Gastrocnemius medialis (tissue), 4 donors: ENCODE measurements around the gene IL17RA. TPM values are rescaled to one million over a fixed set of nuclear protein-coding genes. Genes with fewer than 3 reads are reported as not detected.
A peak's percentile ranks its signal among the peaks of the same experiment; 100 is the strongest.

Experiments
- ATAC-seq, 2 donors: fragments of 150-250 bp; one replicate each; pipeline ENCODE4 v1.9.1; 2016
- DNase-seq, 2 donors: peaks; one replicate each; pipeline ENCODE4 v3.0.0-alpha.2; 2019
- H3K27ac ChIP-seq, 4 donors: fragments of 200-600 bp; sonication (generic); 1 replicate in 1 of 4; 2 replicates in 3 of 4; pipeline ENCODE4 v1.5.1; 2016 to 2018; ENCODE audit warnings: mild to moderate bottlenecking in 2 of 4, moderate library complexity in 1 of 4
- H3K27me3 ChIP-seq, 3 donors: fragments of 200-600 bp; sonication (generic) in 2 of 3; 1 replicate in 1 of 3; 2 replicates in 2 of 3; pipeline versions ENCODE4 v1.5.1 to v1.6.0; 2016 to 2019; ENCODE audit warnings: mild to moderate bottlenecking in 1 of 3, moderate library complexity in 1 of 3
- H3K36me3 ChIP-seq, 2 donors: fragments of 200-600 bp; sonication (generic) in 1 of 2; one replicate each; pipeline ENCODE4 v1.5.1; 2017 to 2018
- H3K4me1 ChIP-seq, 2 donors: fragments of 200-600 bp; sonication (generic) in 1 of 2; one replicate each; pipeline ENCODE4 v1.5.1; 2016 to 2017; ENCODE audit warnings: mild to moderate bottlenecking in 2 of 2
- H3K4me3 ChIP-seq, 4 donors: fragments of 200-600 bp; sonication (generic) in 3 of 4; 1 replicate in 1 of 4; 2 replicates in 3 of 4; pipeline ENCODE4 v1.5.1; 2016 to 2019; ENCODE audit warnings: mild to moderate bottlenecking in 2 of 4
- H3K9me3 ChIP-seq, 3 donors: fragments of 200-600 bp; sonication (generic) in 2 of 3; 1 replicate in 1 of 3; 2 replicates in 2 of 3; pipeline ENCODE4 v1.5.1; 2016 to 2019
- POLR2A ChIP-seq, 2 donors: fragments of 450-650 bp; IDR thresholded peaks; one replicate each; pipeline ENCODE4 v1.6.1; 2017; ENCODE audit warnings: antibody characterized with exemption in 2 of 2, mild to moderate bottlenecking in 2 of 2, moderate library complexity in 2 of 2
- in situ Hi-C, 4 donors: fragments of 200-750 bp; cut with MboI; loops; one replicate each; pipeline versions ENCODE4 v1.15.0 to v1.8.0; 2017; ENCODE audit warnings: low sequenced_read_pairs in 4 of 4
- intact Hi-C: fragments of 100-400 bp; cut with DNase I; formaldehyde crosslinking; loops from one replicate; pipeline ENCODE4 v1.15.1; 2023; ENCODE audit warnings: low total_unique reads
- total RNA-seq, 4 donors: library from RNA; depleted of rRNA; stranded (reverse); fragments of >200 nt; gene quantifications; one replicate each; pipeline versions ENCODE4 v1.1.0 to v1.2.3, GENCODE V29; 2016
- TF ChIP-seq, protein P1 (sequence below), 5 experiments: fragments of 450-650 bp in 3 of 5; fragments of 200-600 bp in 2 of 5; sonication (generic) in 2 of 5; IDR thresholded peaks in 4 of 5; conservative IDR thresholded peaks in 1 of 5; 1 replicate in 4 of 5; 2 replicates in 1 of 5; pipeline ENCODE4 v1.5.1; 2016 to 2019; ENCODE audit warnings: antibody characterized with exemption in 5 of 5, mild to moderate bottlenecking in 3 of 5, moderate library complexity in 3 of 5

The IL17RA gene
- total RNA-seq, 4 donors from 2014 or later: 1.4 to 3.9 (median 3.6) TPM

DNA sequence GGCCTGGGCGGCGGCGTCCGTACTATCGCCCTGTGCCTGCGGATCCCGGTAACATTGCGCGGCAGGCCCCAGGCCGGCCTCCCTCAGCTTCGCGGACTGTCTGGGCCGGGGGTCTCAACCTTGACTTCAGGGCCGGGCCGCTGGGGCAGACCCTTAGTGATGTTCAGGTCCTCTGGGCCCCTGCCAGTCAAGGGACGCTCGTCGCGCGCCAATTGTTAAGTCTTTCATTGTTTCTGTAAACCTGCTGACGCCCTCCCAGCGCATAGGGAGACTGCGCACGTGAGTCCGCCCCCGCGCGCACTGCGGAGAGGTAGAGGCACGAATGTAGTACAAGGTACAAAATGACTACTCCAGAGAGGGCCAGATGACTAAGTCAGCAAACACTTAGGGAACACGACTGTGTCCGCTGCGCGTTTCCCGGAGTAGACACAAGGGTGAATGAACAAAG, 74.7 kb downstream of the IL17RA start:
- Histone ChIP-seq H3K36me3 (no peaks in the 10 kb centered on the region), H3K27ac (peak overlapping the region; percentile 91 to 94 (median 91)), H3K27me3 (no peaks in the 10 kb centered on the region), H3K9me3 (no peaks in the 10 kb centered on the region), H3K4me3 (peak overlapping the region; percentile 70 to 90 (median 80)), H3K4me1 (peaks cover 31 to 36% of the 10 kb centered on the region in 2 donors)
- in situ Hi-C loops: loop anchor here in 3 of 4 donors (10.0 to 25.0 kb wide), 3 partner anchors 85 to 478 kb away; partner anchors contain the start of genes ATP6V1E1 (in 1 of the 3) and BCL2L13 (in 1 of the 3)
- TF ChIP-seq POLR2A (IDR thresholded peaks at IDR 0.05): no peak
- TF ChIP-seq, protein P1, sequence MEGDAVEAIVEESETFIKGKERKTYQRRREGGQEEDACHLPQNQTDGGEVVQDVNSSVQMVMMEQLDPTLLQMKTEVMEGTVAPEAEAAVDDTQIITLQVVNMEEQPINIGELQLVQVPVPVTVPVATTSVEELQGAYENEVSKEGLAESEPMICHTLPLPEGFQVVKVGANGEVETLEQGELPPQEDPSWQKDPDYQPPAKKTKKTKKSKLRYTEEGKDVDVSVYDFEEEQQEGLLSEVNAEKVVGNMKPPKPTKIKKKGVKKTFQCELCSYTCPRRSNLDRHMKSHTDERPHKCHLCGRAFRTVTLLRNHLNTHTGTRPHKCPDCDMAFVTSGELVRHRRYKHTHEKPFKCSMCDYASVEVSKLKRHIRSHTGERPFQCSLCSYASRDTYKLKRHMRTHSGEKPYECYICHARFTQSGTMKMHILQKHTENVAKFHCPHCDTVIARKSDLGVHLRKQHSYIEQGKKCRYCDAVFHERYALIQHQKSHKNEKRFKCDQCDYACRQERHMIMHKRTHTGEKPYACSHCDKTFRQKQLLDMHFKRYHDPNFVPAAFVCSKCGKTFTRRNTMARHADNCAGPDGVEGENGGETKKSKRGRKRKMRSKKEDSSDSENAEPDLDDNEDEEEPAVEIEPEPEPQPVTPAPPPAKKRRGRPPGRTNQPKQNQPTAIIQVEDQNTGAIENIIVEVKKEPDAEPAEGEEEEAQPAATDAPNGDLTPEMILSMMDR (IDR thresholded peaks at IDR 0.05 in 4 of 5, conservative IDR thresholded peaks at IDR 0.05 in 1 of 5): no peak
- intact Hi-C loops: loop anchor here (5.0 kb wide), 2 partner anchors 37 to 208 kb away; partner anchors contain the start of genes CECR2 and TMEM121B
- ATAC-seq (peak; percentile 38 to 47), DNase-seq (peak in 1 of 2 donors; percentile 44)

GRCh38 chr22:17161991-17162390, 77.2 kb downstream of the IL17RA start:
- Histone ChIP-seq H3K4me1 (peaks cover 19 to 23% of the 10 kb centered on the region in 2 donors), H3K9me3 (no peaks in the 10 kb centered on the region), H3K36me3 (no peaks in the 10 kb centered on the region), H3K27ac (no peak overlapping the region), H3K27me3 (no peaks in the 10 kb centered on the region), H3K4me3 (no peak overlapping the region)
- intact Hi-C loops (no loop called here), in situ Hi-C loops (loop anchor here in 2 of 4 donors (10.0 to 25.0 kb wide), 3 partner anchors 87 to 475 kb away; partner anchors contain the start of genes ATP6V1E1 (in 1 of the 2) and BCL2L13 (in 1 of the 2))
- DNase-seq (no peak), ATAC-seq (no peak)
- TF ChIP-seq POLR2A (IDR thresholded peaks at IDR 0.05): no peak
- TF ChIP-seq, protein P1 (IDR thresholded peaks at IDR 0.05 in 4 of 5, conservative IDR thresholded peaks at IDR 0.05 in 1 of 5): no peak

GRCh38 chr22:17162731-17163130, 77.9 kb downstream of the IL17RA start:
- Histone ChIP-seq H3K27ac (no peak overlapping the region), H3K36me3 (no peaks in the 10 kb centered on the region), H3K4me1 (peaks cover 15 to 24% of the 10 kb centered on the region in 2 donors), H3K4me3 (no peak overlapping the region), H3K27me3 (no peaks in the 10 kb centered on the region), H3K9me3 (no peaks in the 10 kb centered on the region)
- no peak for TF ChIP-seq POLR2A (IDR thresholded peaks at IDR 0.05)
- TF ChIP-seq, protein P1 (IDR thresholded peaks at IDR 0.05 in 4 of 5, conservative IDR thresholded peaks at IDR 0.05 in 1 of 5): no peak
- intact Hi-C loops (no loop called here), in situ Hi-C loops (loop anchor here in 2 of 4 donors (10.0 to 25.0 kb wide), 3 partner anchors 88 to 475 kb away; partner anchors contain the start of genes ATP6V1E1 (in 1 of the 2) and BCL2L13 (in 1 of the 2))
- DNase-seq (no peak), ATAC-seq (no peak)

GRCh38 chr22:17164392-17165024, 79.7 kb downstream of the IL17RA start:
- H3K36me3 ChIP-seq: no peaks in the 10 kb centered on the region

More at GRCh38 chr22:17164392-17165024, 79.7 kb downstream of the IL17RA start:
- Histone ChIP-seq H3K9me3 (no peaks in the 10 kb centered on the region), H3K4me1 (peaks cover 11 to 19% of the 10 kb centered on the region in 2 donors), H3K27ac (no peak overlapping the region), H3K4me3 (no peak overlapping the region), H3K27me3 (no peaks in the 10 kb centered on the region)
- ATAC-seq: no peak
- in situ Hi-C loops (loop anchor here in 2 of 4 donors (10.0 to 25.0 kb wide), 3 partner anchors 90 to 473 kb away; partner anchors contain the start of genes ATP6V1E1 (in 1 of the 2) and BCL2L13 (in 1 of the 2)), intact Hi-C loops (no loop called here)
- no peak for DNase-seq
- no peak for TF ChIP-seq POLR2A (IDR thresholded peaks at IDR 0.05)
- TF ChIP-seq, protein P1 (IDR thresholded peaks at IDR 0.05 in 4 of 5, conservative IDR thresholded peaks at IDR 0.05 in 1 of 5): no peak

Other genes starting within 250 kb of the IL17RA start
- not detected for gene GAB4, start 76.8 kb upstream of the IL17RA start, total RNA-seq
- under 1 TPM; 0.17 to 0.29 (median 0.24) TPM for gene TMEM121B, start 36.4 kb downstream of the IL17RA start, total RNA-seq
- gene HDHD5, start 74.3 kb downstream of the IL17RA start, total RNA-seq: 10 to 100 TPM; 32.0 to 38.5 (median 35.1) TPM
- 1 to 10 TPM; 2.2 to 3.4 (median 2.7) TPM for gene ADA2, start 134.4 kb downstream of the IL17RA start, total RNA-seq